HG02970 (cell line): ENCODE measurements around the gene HTR4.
"Not testable (repeated sequence)": the region's sequence is repeated elsewhere in the genome, so short reads cannot be mapped to it uniquely, and the experiment has no call there.

Experiments
- ATAC-seq: cut with Tn5 transposase; IDR thresholded peaks from one replicate; pipeline ENCODE4 v1.9.1; 2021; ENCODE audit warnings: mild to moderate bottlenecking, moderate library complexity, moderate number of reproducible peaks; ENCODE audit not compliant: unreplicated experiment, low FRiP score

The HTR4 gene

DNA sequence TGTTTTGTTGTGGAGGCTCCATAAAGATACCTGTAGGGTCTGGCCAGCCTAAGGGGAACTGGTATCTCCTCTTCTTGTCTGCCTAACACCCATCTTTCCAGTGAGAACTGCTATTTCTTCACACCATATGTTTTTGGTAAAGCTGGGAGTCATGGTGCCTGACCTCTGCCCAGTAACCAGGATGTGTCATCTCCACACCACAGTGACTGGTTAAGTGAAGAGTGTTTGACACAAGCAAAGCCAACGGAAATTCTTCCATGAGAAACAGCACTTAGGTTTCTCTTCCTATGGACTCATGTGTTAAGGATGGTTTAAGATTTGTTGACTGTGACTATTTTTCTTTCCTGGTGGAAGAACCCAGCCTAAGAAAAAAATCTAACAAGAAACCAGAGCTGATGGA lies 111.5 kb downstream of the HTR4 start:
- no peak for ATAC-seq

- ATAC-seq = no peak
Observed at GRCh38 chr5:148541054-148541835, 113.1 kb downstream of the HTR4 start.

DNA sequence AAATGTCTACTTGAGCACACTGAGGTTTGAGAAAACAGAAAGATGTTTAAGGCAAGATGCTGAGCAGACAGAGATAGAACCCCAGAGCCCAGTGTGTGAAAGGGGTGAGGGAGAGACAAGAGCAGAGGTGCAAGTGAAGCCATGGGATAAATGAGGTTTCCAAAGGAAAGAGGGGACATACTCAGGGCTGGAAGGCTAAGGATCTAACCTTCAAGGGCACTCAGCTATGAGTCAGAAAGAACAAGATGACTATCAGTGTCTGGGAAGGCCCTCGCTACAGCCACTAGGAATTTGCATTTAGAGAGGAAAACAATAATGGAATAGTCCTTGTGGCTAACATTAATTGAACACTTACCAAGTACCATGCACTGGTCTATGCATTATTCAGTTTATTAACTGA lies 113.7 kb downstream of the HTR4 start:
- ATAC-seq = no peak

GRCh38 chr5:148539851-148540250 lies 114.5 kb downstream of the HTR4 start:
- no peak for ATAC-seq

DNA sequence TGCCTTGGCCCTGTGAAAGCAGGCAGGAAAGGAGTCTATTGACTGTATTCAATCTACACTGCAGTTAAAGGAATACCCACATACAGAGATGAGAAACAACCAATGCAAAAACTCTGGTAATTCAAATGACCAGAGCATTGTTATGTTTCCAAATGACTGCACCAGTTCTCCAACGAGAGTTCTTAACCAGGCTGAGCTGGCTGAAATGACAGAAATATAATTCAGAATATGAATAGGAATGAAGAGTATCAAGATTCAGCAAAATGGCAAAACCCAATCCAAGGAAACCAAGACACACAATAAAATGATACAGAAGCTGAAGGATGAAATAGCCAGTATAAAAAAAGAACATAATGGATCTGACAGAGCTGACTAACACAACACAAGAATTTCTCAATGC lies 119.1 kb downstream of the HTR4 start:
- no peak for ATAC-seq

DNA sequence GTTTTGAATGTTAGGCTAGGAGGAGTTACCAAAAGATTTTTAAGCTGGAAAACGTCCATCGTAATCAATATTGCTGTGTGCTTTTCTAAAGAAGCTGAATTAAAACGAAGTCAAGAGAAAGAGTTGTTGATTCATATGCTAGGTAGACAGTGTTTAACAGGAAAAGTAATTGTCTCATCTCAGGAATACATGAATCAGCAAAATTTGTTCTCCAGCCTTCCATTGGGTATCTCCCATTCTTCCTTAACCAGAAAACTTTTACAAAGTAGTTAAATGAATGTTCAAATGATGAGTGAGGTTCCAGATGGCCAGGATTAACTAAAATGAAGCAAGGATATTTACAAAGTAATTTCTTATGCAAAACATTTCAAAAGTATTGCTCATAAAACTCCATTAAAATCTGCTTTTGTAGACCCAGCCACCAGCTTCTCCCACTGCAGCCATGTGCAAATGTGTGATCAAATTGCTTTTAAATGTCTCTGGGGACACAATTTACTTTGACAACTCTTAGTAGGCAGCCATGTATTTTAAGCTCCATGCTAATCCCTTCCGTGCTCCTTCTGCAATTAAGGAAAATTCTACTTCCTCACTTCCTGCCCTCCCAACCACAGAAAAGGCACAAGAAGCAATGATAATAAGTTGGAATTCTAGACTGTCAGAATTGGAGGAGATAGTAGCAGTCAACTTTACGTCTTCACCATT lies 121.2 kb downstream of the HTR4 start:
- no peak for ATAC-seq

DNA sequence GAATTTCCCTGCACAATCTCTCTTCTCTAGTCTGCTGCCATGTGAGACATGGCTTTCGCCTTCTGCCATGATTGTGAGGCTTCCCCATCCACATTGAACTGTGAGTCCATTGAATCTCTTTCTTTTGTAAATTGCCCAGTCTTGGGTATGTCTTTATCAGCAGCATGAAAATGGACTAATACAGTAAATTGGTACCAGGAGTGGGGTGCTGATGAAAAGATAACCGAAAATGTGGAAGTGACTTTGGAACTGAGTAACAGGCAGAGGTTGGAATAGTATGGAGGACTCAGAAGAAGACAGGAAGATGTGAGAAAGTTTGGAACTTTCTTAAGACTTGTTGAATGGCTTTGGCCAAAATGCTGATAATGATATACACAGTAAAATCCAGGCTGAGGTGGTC lies 124.9 kb downstream of the HTR4 start:
- ATAC-seq = not testable (repeated sequence)

GRCh38 chr5:148524721-148525120 lies 129.6 kb downstream of the HTR4 start:
- ATAC-seq = no peak

DNA sequence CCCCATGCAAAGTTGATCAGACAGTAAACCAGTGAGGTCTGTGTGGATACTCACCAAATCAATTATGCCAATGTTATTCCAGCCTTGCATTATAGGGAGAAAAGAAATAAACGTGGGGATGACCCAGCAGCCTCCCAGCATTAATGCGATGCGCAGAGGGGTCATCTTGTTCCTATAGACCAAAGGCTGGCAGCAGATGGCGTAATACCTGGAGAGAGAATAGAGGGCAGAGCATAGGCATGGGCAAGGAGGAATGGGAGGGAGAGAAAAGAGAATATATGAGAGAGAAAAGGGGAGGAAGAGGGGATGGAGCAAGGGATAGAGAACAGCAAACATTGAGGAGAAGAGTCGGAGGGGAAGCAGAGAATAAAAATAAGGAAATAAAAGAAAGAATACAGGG lies 131.2 kb downstream of the HTR4 start:
- no peak for ATAC-seq

DNA sequence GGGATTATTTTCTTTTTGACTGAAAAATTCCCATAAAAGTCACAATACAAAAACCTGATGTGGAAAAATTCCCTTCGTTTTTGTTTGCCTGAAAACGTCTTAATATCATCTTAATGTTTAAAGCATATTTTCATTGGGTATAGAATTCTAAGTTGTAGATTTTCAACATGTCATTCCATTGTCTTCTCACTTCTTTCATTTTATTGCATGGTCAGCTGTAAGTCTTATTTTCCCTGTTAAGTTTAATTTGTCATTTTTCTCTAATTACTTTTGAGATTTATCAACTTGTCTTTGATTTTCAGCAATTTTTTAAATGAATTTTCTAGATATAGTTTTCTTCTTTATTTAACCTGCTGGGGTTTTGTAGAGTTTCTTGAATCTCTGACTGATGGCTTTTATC lies 138.9 kb downstream of the HTR4 start:
- no peak for ATAC-seq

GRCh38 chr5:148514344-148514743 lies 140.0 kb downstream of the HTR4 start:
- ATAC-seq = no peak

GRCh38 chr5:148512498-148512897 lies 141.8 kb downstream of the HTR4 start:
- ATAC-seq = no peak

DNA sequence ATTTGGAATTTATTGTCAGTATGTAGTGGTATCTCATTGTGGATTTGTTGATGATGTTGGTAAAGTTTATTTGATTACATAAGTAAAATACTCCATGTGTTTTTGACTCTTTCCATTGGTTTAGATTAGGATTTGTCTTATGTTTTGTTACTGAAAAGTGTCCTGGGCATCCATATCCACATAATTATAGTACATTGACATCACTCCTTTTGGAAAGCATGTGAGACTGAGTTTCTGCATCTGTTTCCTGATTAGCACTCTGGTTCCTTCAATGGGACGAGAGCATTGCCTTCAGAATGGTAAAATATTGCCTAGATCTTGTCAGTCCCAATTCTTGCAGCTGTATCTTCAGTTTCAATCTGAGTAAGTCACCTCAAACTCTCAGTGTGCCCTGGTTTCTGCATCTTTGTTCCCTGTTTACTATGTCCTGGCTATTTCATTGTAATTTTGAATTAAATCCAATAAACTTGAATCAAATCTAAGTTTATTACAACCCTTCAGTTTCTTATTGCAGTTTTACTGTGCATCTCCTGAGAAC lies 142.4 kb downstream of the HTR4 start:
- ATAC-seq = peak; percentile 75

GRCh38 chr5:148509893-148510292 lies 144.4 kb downstream of the HTR4 start:
- no peak for ATAC-seq

GRCh38 chr5:148507648-148508047 lies 146.7 kb downstream of the HTR4 start:
- ATAC-seq = no peak

DNA sequence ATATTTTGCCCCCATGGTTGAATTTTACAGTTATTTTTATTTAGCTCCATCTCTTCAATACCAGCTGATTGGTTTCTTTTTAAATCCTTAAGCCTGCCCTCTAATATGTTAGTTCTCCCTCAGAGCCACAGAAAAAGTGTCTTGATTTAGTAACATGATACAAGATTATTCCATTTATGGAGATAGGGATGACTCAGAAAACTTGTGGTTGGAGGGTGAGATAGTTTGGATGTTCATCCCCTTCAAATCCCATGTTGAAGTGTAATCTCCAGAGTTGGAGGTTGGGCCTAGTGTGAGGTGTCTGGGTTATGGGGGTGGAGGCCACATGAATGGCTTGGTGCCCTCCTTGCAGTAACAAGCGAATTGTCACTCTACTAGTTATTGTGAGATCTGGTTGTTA lies 154.9 kb downstream of the HTR4 start:
- ATAC-seq = no peak

- no peak for ATAC-seq
Observed at GRCh38 chr5:148497757-148498156, 156.6 kb downstream of the HTR4 start.

DNA sequence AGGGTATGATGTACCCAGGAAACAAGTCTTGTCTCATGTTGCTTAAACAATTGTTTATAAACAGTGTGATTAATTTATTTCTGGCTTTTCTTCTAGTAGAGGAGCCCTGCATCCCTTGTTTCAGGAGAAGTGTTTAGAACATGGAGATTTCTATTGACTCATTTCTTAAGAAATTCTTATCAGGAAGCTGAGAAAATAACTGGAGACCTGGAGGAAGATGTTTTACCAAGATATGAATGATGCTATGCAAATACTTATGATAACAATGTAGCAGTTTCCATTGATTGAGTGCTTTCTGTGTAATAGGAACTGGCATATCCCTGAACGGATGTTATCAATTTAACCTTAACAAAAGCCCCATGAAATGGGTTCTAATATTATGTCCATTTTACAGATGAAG lies 162.0 kb downstream of the HTR4 start:
- ATAC-seq = no peak

DNA sequence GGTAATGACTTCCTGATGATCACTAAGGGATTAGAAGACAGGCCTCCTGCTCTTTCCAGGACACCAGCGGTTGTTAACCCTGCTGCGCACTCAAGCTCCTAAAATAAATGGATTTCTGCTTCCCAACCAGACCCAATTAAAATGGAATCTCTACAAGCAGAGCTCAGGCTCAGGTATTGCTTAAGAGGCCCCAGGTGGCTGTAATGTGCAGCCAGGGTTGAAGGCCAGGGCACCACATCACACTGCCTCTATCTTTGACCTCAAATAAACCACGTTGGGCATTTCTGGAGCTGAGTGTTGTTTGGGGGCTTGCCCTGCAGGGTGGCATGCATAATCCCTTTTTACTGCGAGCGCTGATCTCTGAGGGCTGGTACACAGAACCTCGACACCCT lies 162.5 kb downstream of the HTR4 start:
- no peak for ATAC-seq

GRCh38 chr5:148491015-148491792 lies 163.1 kb downstream of the HTR4 start:
- ATAC-seq = no peak

GRCh38 chr5:148488757-148489156 lies 165.6 kb downstream of the HTR4 start:
- no peak for ATAC-seq
